A549 treated with AZD9567 at 1 μM for 4 hours (cell line): ENCODE data around the gene RBFOX1. TPM values are rescaled to one million over a fixed set of nuclear protein-coding genes. Genes with fewer than 3 reads are reported as not detected.

ENCODE experiments used
- total RNA-seq: library from RNA; stranded (reverse); fragments of 200-300 nt; extraction: Qiagen RNA extraction; gene quantifications from 5 replicates; pipeline ENCODE4 v1.2.3, GENCODE V29; 2022; ENCODE audit not compliant: insufficient read depth

The RBFOX1 gene
- not detected in 5 replicates for total RNA-seq

GRCh38 chr16:7332611-7333010 is at the start of gene RBFOX1:
TSS of gene RBFOX1 (plus strand) at chr16:7332845.

